ENCODE measurements around the gene ARL3.
"Not testable (repeated sequence)": the region's sequence is repeated elsewhere in the genome, so short reads cannot be mapped to it uniquely, and the experiment has no call there.

Gene ARL3

GRCh38 chr10:102670871-102671434 is 43.2 kb downstream of the ARL3 start:
- DNase-seq (ENCODE audit: low spot score): no peak

- no peak for DNase-seq (ENCODE audit: low spot score)
These were observed 44.0 kb downstream of the ARL3 start for GRCh38 chr10:102670065-102670670.

GRCh38 chr10:102669206-102670064 is 44.8 kb downstream of the ARL3 start:
- peak; percentile 58 for DNase-seq (ENCODE audit: low spot score)

GRCh38 chr10:102668326-102669107 is 45.7 kb downstream of the ARL3 start:
- no peak for DNase-seq (ENCODE audit: low spot score)

- not testable (repeated sequence) for DNase-seq (ENCODE audit: low spot score)
These were observed 46.8 kb downstream of the ARL3 start for GRCh38 chr10:102667411-102667810.

- DNase-seq (ENCODE audit: low spot score): no peak
These were observed 48.2 kb downstream of the ARL3 start for GRCh38 chr10:102665904-102666509.

GRCh38 chr10:102661658-102662028 is 52.6 kb downstream of the ARL3 start:
- no peak for DNase-seq (ENCODE audit: low spot score)

GRCh38 chr10:102660888-102661657 is 53.1 kb downstream of the ARL3 start:
- peak; percentile 80 for DNase-seq (ENCODE audit: low spot score)

GRCh38 chr10:102658802-102659201 is 55.4 kb downstream of the ARL3 start:
- no peak for DNase-seq (ENCODE audit: low spot score)

GRCh38 chr10:102657984-102658724 is 56.0 kb downstream of the ARL3 start:
- no peak for DNase-seq (ENCODE audit: low spot score)

GRCh38 chr10:102657451-102657850 is 56.7 kb downstream of the ARL3 start:
- no peak for DNase-seq (ENCODE audit: low spot score)

GRCh38 chr10:102656791-102657371 is 57.3 kb downstream of the ARL3 start:
- no peak for DNase-seq (ENCODE audit: low spot score)

GRCh38 chr10:102656026-102656425 is 58.2 kb downstream of the ARL3 start:
- DNase-seq (ENCODE audit: low spot score): no peak

GRCh38 chr10:102654969-102655368 is 59.2 kb downstream of the ARL3 start:
- DNase-seq (ENCODE audit: low spot score): no peak

GRCh38 chr10:102654566-102654965 is 59.6 kb downstream of the ARL3 start:
- DNase-seq (ENCODE audit: low spot score): no peak

- DNase-seq (ENCODE audit: low spot score): no peak
These were observed 61.1 kb downstream of the ARL3 start for GRCh38 chr10:102653060-102653459.

- DNase-seq (ENCODE audit: low spot score): peak; percentile 57
These were observed 61.9 kb downstream of the ARL3 start for GRCh38 chr10:102652170-102652916.

- no peak for DNase-seq (ENCODE audit: low spot score)
These were observed 62.6 kb downstream of the ARL3 start for GRCh38 chr10:102651455-102652169.

All from NAMALWA (cell line).